HG03159 (cell line): Measurements from ENCODE around the gene SLC30A5.
A peak's percentile ranks its signal among the peaks of the same experiment; 100 is the strongest.
"Not testable (repeated sequence)": the region's sequence is repeated elsewhere in the genome, so short reads cannot be mapped to it uniquely, and the experiment has no call there.

Experiments used
- ATAC-seq: cut with Tn5 transposase; IDR thresholded peaks from one replicate; pipeline ENCODE4 v1.9.1; 2021; ENCODE audit warnings: mild to moderate bottlenecking, moderate library complexity; ENCODE audit not compliant: unreplicated experiment

The SLC30A5 gene

DNA sequence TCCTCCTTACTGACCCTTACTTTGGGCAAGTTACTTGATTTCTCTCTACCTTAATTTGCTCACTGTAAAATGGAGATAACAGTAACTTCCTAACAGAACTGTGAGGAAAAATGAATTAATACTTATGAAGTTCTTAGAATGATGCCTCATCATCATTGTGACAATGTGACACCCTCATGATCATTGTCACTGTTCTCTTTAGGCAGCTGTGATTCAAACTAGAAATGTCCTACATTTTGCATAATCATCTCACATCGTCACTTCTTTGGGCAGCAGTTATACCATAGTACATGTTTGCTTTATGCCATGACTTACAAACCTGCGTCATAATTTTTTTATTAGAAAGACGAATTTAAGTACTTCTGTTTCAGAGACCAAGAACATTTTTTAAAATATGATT lies 9.7 kb downstream of the SLC30A5 start:
- no peak for ATAC-seq

DNA sequence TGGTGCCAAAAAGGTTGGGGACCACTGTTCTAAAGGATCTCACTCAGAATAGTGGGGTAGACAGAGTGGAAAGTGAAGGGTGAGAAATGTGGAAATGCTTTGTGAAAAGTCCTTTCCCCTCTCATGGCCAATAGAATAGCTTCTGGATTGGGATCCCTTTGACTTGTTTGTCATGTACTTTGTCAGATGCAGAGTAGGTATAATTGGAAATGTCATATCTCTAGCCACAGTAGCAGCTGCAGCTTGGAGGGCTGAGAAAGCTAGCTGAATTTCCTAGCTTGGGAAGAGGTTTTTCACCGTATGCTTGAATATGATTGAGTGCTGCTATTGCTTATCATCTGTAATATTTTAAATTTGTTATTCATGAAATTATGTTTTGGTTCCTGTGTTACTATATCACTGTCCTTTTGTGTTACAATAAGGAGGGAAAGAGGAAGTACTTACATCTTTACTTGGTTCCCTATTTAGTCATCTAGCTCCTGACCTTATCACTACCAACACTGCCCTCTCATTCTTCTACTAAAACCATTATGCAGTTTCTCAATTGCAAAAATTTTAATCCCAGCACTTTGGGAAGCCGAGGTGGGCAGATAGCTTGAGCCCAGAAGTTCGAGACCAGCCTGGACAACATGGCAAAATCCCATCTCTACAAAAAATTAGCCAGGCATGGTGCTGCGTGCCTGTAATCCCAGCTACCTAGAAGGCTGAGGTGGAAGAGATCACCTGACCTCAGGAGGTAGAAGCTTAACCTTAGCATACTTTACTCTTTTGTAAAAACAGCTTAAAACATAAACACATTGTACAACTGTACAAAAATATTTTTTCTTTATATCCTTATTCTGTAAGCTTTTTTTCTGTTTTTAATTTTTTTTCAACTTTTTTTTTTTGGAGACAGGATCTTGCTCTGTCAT lies 12.4 kb downstream of the SLC30A5 start:
- peak; percentile 90 for ATAC-seq

DNA sequence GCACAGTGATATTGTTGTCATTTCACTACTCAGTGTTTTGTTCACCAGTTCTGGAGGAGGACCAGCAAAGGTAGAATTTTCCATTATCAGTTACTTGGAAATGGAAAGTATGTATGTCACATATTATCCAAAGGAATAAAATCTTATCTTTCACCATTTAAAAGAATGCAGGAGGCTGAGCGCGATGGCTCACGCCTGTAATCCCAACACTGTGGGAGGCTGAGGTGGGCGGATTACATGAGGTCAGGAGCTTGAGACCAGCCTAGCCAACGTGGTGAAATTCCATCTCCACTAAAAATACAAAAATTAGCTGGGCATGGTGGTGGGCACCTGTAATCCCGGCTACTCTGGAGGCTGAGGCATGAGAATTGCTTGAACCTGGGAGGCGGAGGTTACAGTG lies 14.6 kb downstream of the SLC30A5 start:
- not testable (repeated sequence) for ATAC-seq

DNA sequence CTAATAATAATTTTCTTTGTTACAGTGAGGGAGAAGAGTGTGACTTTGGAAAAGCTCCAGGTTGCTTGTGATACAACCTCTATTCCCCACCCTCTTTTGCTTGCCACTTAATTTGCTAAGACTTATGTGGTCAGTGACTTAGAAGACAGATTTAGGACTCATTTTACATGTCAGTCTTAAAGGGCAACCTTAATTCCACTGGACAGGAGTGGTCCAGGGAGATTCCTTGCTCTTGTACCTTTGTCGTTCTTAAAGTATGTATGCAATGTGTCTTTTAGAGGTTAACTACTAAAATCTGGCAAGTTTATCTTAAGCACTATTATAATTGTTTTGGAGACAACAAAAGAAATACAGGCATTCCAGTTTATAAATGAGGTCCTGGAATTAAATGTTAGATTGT lies 20.0 kb downstream of the SLC30A5 start:
- ATAC-seq: no peak

DNA sequence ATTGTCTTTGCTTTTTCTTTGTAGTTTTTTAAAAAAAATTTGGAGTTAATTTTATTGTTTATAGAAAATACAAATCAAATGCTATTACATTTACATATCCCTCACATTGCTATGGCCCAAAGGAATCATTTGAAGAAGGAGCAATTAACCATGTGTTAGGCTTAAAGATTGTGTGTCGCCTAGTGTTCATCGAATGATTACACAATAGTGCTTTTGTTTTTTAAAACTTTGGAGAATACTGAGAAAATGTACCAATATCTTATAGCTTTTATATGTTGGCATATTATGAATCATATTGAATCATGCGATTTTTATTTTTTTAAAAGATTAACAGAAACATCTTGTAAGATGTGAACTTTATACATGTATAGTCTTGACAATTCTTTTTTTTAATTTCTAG lies 21.7 kb downstream of the SLC30A5 start:
- ATAC-seq: no peak

DNA sequence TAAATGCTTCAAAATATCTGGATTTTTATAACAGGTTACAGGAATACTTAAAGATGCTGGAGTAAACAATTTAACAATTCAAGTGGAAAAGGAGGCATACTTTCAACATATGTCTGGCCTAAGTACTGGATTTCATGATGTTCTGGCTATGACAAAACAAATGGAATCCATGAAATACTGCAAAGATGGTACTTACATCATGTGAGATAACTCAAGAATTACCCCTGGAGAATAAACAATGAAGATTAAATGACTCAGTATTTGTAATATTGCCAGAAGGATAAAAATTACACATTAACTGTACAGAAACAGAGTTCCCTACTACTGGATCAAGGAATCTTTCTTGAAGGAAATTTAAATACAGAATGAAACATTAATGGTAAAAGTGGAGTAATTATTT lies 35.6 kb downstream of the SLC30A5 start:
- no peak for ATAC-seq

DNA sequence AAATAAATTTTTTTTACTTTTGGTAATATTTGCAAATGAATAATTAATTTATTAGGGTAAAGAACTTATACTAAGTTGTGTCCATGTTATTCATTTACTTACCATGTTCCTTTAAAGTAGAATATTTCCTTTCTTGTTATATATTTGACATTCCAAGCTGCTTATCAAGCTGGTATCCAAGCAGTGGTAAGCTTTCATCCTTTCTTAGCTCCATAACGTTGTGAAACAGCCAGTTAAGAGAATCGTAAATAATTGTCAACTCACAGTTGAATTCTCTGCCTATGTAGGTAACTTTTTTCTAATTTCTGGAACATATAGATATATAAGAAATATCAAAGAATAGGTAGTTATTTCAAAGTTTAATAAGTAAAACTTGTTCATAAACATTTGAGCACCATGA lies 36.4 kb downstream of the SLC30A5 start:
- ATAC-seq: no peak

DNA sequence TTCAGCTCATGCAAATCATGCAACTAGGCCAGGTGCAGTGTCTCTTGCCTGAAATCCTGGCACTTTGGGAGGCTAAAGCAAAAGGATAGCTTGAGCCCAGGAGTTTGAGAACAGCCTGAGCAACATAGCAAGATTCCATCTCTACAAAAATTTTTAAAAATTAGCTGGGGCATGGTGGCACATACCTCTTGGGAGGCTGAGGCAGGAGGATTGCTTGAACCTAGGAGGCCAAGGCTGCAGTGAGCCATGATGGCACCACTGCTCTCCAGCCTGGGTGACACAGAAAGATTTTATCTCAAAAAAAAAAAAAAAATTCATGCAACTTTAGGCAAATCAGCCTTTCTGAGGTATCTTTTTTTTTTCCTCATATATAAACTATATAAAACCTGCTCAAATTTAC lies 37.5 kb downstream of the SLC30A5 start:
- no peak for ATAC-seq

DNA sequence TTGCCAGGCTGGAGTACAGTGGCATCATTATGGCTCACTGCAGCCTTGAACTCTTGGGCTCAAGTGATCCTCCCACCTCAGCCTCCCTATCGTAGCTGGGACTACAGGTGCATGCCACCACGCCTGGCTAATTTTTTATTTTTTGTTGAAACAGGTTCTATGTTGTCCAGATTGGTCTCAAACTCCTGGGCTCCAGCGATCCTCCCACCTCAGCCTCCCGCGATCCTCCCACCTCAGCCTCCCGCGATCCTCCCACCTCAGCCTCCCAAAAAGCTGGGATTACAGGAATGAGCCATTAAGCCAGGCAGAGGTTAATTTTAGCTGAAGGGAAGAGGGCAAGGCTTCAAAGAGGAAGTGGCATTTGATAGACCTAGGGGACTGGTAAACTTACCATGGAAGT lies 40.3 kb downstream of the SLC30A5 start:
- ATAC-seq: no peak

DNA sequence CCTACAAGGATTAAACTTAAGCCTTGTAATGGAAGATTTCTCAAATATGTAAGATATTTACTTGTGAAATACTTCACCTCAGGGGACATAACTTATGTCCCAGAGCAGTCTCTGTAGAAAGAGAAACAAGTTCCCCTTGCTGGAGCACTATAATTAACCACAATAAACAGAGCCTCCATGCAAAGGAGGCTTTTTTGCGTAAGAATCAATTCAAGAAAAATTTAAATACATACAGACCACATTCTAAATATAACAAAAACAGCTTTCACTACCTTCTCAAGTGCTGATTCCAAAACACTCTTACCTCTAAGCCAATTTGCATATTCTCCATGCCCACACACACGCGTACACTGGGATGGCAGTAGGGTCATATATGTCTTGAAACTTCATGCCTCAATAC lies 42.5 kb downstream of the SLC30A5 start:
- ATAC-seq: peak; percentile 88

DNA sequence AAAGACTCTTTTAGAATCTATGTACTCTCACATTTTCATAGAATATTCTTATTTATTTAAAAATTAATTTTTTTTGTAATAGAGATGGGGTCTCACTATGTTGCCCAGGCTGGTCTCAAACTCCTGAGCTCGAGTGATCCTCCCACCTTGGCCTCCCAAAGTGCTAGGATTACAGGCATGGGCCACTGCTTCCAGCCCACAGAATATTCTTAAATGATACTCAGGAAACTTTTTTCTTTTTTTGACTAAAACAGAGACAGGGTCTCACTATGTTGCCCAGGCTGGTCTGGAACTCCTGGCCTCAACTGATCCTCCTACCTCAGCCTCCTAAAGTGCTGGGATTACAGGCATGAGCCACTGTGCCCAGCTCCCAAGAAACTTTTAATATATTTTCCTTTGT lies 43.4 kb downstream of the SLC30A5 start:
- not testable (repeated sequence) for ATAC-seq

DNA sequence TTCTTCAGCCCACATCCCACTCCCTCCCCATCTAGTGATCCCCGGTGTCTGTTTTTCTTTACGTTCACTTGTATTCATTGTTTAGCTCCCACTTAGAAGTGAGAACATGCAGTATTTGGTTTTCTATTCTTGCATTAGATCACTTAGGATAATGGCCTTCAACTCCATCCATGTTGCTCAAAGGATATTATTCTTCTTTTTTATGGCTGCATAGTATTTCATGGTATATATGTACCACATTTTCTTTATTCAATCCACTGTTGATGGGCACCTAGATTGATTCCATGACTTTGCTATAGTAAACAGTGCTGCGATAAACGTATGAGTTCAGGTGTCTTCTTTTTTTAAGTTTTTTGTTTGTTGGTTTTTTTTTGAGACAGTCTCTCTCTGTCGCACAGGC lies 44.0 kb downstream of the SLC30A5 start:
- ATAC-seq: no peak

DNA sequence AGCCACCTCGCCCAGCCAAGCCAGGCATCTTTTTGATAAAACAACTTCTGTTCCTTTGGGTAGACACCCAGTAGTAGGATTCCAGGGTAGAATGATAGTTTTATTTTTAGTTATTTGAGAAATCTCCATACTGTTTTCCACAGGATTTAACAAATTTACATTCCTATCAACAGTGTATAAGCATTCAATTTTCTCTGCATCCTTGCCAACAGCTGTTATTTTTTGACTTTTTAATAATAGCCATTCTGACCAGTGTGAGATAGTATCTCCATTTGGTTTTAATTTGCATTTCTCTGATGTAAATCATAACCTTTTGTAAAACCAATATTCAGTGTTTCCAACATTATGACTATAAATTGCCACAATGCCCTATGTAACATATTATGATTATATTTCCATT lies 45.0 kb downstream of the SLC30A5 start:
- ATAC-seq: no peak

DNA sequence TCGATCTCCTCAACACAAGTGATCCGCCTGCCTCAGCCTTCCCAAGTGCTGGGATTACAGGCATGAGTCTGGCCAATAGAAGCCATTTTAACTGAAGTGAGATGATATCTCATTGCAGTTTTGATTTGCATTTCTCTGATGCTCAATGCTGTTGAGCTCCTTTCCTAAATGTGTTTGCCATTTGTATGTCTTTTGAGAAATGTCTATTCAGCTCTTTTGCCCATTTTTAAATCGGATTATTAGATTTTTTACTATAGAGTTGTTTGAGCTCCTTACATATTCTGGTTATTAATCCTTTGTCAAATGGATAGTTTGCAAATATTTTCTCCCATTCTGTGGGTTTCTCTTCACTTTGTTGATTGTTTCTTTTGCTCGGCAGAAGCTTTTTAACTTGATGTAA lies 46.4 kb downstream of the SLC30A5 start:
- not testable (repeated sequence) for ATAC-seq

DNA sequence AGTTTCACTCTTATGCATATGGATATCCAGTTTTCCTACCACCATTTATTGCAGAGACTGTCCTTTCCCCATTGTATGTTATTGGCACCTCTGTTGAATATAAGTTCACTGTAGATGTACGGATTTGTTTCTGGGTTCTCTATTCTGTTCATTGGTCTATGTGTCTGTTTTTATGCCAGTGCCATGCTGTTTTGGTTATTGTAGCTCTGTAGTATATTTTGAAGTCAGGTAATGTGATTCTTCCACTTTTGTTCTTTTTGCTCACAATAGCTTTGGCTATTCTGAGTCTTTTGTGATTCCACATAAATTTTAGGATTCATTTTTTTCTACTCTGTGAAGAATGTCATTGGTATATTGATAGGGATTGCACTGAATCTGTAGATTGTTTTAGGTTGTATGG lies 47.0 kb downstream of the SLC30A5 start:
- no peak for ATAC-seq

DNA sequence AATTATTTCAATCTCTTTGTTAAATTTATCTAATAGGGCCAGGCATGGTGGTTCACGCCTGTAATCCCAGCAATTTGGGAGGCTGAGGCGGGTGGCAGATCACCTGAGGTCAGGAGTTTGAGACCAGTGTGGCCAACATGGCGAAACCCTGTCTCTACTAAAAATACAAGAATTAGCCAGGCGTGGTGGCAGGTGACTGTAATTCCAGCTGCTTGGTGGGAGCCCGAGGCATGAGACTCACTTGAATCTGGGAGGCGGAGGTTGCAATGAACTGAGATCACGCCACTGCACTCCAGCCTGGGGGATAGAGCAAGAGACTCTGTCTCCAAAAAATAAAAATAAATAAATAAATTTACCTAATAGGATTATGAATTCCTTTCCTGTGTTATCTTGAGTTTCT lies 54.8 kb downstream of the SLC30A5 start:
- ATAC-seq: not testable (repeated sequence)

DNA sequence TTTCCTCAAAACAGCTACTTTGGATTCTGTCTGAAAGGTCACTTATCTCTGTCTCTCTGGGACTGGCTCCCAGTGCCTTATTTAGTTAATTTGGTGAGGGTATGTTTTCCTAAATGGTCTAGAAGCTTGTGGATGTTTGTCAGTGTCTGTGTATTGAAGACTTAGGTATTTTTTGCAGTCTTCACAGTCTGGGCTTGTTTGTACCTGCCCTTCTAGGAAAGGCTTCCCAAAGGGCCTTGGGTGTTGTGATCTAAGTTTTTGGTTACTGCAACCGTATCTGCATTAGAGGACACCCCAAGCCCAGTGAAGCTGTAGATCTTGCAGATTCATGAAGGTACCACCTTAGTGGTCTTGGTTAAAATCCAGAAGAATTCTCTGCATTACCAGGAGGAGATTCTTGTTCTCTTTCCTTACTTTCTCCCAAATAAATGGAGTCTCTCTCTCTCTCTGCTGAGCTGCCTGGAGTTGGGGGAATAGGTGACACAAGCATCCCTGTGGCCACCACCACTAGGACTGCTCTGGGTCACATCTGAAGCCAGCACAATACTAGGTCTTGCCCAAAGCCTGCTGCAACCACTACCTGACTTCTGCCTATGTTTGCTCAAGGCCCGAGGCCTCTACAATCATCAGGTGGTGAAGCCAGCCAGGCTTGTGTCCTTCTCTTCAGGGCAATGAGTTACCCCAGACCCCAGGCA lies 55.3 kb downstream of the SLC30A5 start:
- ATAC-seq: no peak

DNA sequence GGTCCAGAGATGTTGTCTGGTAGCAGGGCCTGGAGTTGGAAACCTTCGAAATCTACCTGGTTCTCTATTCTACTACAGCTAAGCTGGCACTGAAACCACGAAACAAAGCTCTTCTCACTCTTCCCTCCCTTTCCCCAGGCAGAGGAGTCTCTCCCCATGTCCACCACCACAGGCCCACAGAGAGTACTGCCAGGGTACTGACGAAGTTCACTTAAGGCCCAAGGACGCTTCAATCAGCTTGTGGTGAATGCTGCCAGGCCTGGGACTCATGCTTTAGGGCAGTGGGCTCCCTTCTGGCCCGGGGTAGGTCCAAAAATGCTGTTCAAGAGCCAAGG lies 55.8 kb downstream of the SLC30A5 start:
- no peak for ATAC-seq

DNA sequence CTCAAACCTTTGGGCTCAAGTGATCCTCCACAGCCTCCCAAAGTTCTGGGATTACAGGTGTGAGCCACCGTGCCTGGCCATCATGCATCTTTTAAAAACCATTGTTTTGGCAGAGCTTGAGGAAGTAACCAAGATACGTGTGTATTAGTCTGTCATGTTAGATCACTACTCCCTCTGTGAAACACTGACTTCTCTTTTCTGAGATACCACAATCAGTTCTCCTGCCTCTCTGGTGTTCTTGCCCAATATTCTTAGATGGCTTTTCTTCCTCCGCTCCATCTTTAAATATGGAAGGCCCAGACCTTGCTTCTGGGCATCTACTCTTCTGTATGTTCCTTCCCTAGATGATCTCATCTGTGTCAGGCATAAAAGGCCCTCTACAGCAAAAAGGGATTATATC lies 58.9 kb downstream of the SLC30A5 start:
- no peak for ATAC-seq

DNA sequence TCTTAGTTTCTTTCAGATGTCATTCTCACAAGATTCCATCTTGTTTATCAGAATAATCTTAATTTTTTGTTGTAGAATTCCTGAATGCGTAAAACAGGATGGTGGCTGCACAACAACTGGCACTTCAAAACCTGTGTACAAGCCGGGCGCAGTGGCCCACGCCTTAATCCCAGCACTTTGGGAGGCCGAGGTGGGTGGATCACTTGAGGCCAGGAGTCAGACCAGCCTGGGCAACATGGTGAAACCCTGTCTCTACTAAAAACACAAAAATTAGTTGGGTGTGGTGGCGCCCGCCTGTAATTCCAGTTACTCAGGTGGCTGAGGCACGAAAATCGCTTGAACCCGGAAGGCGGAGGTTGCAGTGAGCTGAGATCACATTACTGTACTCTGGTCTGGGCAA lies 62.6 kb downstream of the SLC30A5 start:
- ATAC-seq: no peak

DNA sequence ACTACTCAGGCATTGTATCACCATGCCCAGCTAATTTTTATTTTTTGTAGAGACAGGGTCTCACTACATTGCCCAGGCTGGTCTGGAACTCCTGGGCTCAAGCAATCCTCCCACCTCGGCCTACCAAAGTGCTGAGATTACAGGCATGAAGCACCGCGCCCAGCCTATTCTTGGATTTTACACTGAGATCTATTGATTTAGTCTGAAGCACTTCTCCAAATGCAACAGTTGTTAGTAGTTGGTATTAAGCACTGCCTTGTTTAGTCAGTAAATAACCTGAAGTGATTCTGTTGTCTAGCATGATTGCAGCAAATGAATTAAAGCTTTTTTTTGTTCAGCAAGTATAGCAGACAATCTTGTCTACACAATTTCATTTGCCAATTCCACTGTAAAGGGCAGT lies 64.2 kb downstream of the SLC30A5 start:
- no peak for ATAC-seq

DNA sequence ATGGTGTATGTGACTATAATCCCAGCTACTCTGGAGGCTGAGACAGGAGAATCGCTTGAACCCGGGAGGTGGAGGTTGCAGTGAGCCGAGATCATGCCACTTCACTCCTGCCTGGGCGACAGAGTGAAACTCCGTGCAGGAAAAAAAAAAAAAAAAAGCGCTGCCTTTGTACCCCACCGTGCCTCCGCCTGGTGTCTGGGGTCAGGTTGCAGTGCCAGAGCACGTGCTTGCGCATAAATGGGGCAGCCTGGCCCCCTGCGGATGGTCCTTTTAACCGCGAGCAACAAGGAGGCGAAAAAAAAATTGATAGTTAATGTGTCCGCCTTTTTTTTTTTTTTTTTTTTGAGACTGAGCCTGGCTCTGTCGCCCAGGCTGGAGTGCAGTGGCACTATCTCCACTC lies 66.8 kb downstream of the SLC30A5 start:
- no peak for ATAC-seq
